AG10803 (cell line): Measurements from ENCODE around the gene LTBR.

ENCODE experiments used
- DNase-seq: peaks from one replicate; pipeline ENCODE4 v3.0.0; 2010; ENCODE audit warnings: low read depth
- H3K4me3 ChIP-seq: 2 replicates; pipeline ENCODE4 v1.5.1; 2011; ENCODE audit warnings: mild to moderate bottlenecking, low read length, control low read depth
- CTCF ChIP-seq: conservative IDR thresholded peaks from 2 replicates; pipeline ENCODE4 v1.5.1; 2011; ENCODE audit warnings: mild to moderate bottlenecking, low read length, control low read depth, inconsistent platforms

LTBR gene

GRCh38 chr12:6430124-6430989, 46.4 kb downstream of the LTBR start:
- no peak; the same call in 1 of the 2 replicates for TF ChIP-seq CTCF
- peak overlapping the region; percentile 50 for H3K4me3 ChIP-seq
- peak; percentile 99 for DNase-seq

- no peak for TF ChIP-seq CTCF
- no peak for DNase-seq
- H3K4me3 ChIP-seq: no peak overlapping the region
Observed at GRCh38 chr12:6432991-6433390, 49.0 kb downstream of the LTBR start.

- no peak for TF ChIP-seq CTCF
- DNase-seq: no peak
- no peak overlapping the region for H3K4me3 ChIP-seq
Observed at GRCh38 chr12:6434205-6435140, 50.5 kb downstream of the LTBR start.

- no peak for DNase-seq
- no peak for TF ChIP-seq CTCF
- H3K4me3 ChIP-seq: no peak overlapping the region
Observed at GRCh38 chr12:6435961-6436715, 52.2 kb downstream of the LTBR start.

GRCh38 chr12:6437586-6437985, 53.6 kb downstream of the LTBR start:
- no peak overlapping the region for H3K4me3 ChIP-seq
- no peak for DNase-seq
- no peak for TF ChIP-seq CTCF

- TF ChIP-seq CTCF: no peak
- no peak for DNase-seq
- H3K4me3 ChIP-seq: no peak overlapping the region
Observed at GRCh38 chr12:6438345-6438744, 54.4 kb downstream of the LTBR start.
